CD4-positive, alpha-beta T cell treated with Interleukin-4 for 4 hours (primary cell): Measurements from ENCODE around the gene FEM1B.

ENCODE experiments used
- DNase-seq: peaks from one replicate; pipeline ENCODE4 v3.0.0-alpha.2; 2020

Gene FEM1B

DNA sequence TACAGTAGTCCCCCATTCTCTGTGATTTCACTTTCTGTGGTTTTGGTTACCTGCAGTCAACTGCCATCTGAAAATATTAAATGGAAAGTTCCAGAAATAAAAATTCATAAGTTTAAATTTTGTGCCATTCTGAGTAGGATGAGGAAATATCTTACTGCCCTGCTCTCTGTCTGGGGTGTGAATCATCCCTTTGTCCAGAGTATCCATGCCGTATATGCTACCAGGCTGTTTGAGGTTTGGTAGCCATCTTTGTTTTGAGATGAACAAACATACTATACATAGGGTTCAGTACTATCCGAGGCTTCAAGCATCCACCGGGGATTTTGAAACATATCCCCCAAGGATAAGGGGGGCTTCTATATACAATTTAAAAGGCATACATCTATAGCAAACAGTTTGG is 16.3 kb upstream of the FEM1B start:
- no peak for DNase-seq

DNA sequence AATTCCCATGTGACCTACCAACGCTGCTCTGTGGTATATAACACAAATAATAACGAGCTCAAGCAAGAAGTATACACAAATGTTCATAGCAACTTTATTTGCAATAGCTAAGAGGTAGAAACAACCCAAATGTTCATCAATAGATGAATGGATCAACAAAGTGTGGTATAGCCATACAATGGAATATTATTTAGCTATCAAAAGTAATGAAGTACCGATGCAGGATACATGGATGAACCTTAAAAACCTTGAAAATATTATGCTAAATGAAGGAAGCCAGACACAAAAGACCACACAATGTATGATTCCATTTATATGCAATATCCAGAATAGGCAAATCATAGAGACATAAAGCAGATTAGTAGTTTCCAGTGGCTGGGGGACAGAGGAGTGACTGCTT is 15.6 kb upstream of the FEM1B start:
- DNase-seq: no peak

DNA sequence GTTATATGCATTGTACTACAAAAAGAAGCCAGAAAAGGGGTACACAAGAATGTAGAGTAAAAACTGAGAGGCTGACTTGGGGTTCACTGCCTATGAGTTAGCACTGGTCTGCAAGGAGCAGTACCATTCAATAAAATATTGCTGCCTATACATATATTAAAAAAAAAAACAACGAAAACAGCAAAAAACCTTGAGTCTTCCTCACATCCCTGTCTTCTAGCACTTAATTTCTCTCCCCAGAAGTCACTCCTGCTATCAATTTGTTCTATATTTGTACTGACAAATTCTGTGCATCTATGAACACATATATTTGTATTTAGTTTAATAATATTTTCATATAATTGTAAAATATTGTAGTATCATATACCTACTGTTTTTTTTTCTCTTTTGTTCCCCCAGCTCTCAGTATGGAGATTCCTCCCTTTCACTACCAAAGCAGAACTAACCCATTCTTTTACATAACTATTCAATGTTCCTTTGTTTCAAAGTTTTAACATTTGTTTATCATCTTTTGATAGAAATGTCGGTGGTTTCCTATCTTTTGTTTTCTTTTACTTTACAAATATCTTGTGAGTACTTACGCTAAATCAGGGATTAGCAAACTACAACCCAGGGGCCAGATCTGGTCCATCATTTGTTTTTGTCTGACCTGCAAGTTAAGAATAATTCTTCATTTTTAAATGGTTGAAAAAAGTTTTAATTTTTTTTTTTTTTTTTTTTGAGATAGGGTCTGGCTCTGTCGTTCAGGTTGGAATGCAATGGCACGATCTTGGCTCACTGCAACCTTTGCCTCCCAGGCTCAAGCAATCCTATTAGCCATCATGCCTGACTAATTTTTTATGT is 14.8 kb upstream of the FEM1B start:
- DNase-seq: no peak

- no peak for DNase-seq
These were observed 13.3 kb upstream of the FEM1B start for GRCh38 chr15:68264282-68264681.

- no peak for DNase-seq
These were observed 12.5 kb upstream of the FEM1B start for GRCh38 chr15:68265081-68265480.

DNA sequence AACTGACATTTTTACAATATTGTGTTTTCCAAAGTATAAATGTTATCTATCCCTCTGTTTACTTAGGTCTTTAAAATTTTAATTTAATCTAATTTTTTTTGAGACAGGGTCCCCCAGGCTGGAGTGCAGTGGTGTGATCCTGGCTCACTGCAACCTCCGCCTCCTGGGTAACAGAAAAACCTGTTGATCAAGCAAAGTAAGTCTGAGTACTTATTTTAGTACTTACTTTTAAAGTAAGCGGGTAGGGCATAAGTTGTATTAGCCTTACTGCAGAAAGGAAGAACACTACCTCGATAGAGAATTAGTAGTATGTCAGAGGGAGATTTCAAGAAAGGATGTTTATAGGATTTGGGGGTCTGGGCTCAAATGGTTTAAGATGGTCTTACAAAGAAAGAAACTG is 11.9 kb upstream of the FEM1B start:
- DNase-seq: no peak

- no peak for DNase-seq
These were observed 9.1 kb upstream of the FEM1B start for GRCh38 chr15:68268405-68268804.

GRCh38 chr15:68271854-68272471 is 5.6 kb upstream of the FEM1B start:
- DNase-seq: no peak

GRCh38 chr15:68272721-68273271 is 4.7 kb upstream of the FEM1B start:
- no peak for DNase-seq

DNA sequence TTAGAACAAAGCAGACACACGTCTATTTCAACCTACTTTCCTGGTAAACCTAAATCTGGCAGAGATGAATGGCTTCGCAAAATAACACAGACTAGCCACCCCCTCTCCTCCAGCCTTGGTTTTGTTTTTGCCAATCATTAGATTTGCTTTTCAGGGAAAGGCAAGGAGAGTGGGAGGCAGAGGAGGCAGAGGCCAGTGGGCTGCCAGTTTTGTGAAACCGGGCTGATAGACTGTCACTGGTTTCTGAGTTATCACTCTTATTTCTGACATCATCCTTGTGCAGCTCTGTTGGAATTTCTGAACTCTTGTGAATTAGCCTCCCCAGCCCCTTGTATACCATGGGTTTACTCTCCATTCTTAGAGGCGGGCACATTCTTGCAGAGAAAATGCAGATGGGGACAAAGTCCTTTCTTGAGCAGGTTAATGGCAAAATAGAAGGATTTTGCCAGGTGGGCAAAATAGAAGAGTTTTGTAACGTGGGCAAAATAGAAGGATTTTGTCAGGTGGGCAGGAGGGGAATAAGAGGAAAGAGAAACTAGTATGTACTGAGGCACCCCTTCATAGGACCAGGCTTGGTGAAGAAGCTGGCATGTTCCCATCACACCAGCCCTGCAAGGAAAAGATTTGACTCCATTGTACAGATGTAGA is 3.2 kb upstream of the FEM1B start:
- no peak for DNase-seq

- no peak for DNase-seq
These were observed 2.3 kb upstream of the FEM1B start for GRCh38 chr15:68275165-68275746.

- DNase-seq: no peak
These were observed 877 bp upstream of the FEM1B start for GRCh38 chr15:68276668-68277067.

GRCh38 chr15:68277131-68277602 is 378 bp upstream of the FEM1B start:
- no peak for DNase-seq

- peak; percentile 75 for DNase-seq
These were observed 725 bp downstream of the FEM1B start for GRCh38 chr15:68278345-68278594.

DNA sequence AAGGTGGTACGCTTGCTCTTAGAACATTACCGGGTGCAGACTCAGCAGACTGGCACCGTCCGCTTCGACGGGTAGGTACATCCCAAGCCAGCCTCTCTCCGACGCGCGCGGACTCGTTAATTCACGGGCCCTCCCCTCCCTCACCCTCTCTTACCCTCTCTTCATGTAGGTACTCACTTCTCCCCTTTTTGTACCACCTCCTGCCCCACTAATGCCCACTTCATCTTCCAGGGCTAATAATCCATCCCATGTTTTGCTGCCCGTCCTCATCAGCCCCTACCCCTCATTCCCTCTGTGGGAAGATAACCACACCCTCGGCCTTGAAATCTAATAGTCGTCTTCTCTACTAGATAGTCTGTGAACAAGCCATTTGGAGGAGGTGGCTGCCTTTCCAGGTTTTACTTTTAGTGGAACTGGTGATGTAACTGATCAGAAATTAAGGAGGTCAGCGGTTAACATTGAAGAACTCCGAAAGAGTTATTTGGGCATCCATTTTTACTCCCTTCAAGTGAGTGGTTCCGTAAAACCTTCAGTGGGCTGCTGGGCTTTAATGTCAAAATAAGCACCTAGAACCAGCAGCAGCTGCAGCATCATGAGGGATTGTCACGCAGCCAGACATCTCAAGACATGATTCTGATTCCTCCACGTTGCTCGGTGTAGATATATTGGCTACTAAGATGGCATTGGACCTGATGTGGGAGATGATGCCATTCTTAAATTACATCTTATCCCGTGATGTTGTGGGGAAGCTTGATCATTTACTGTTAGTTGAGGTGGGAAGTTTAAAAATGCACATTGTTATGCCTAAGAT is 1.3 kb downstream of the FEM1B start:
- DNase-seq: no peak

- no peak for DNase-seq
These were observed 2.5 kb downstream of the FEM1B start for GRCh38 chr15:68279779-68280753.

DNA sequence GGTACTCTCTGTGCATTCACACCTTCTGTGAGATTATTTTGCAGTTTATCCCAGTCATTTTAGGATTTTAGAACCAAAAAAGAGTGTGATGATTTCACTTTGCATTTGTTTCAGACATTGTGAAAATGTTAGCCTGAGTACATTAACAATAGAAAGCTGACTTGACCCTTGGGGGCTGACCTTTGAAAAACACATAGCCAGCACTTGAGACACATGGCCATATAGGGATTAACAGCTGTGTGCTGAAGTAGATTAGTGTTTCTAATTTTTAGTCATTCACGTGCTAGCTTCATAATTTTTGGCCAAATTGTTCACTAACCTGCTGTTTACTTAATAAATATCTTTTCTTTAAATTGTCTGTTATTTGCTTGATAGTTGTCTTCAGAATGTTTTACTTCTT is 3.5 kb downstream of the FEM1B start:
- DNase-seq: no peak

- no peak for DNase-seq
These were observed 5.9 kb downstream of the FEM1B start for GRCh38 chr15:68283401-68283800.

- no peak for DNase-seq
These were observed 7.2 kb downstream of the FEM1B start for GRCh38 chr15:68284616-68285258.

GRCh38 chr15:68285259-68285980 is 7.9 kb downstream of the FEM1B start:
- DNase-seq: no peak
